Adrenal gland (tissue), 12 donors: ENCODE measurements around the gene BABAM2. TPM values are rescaled to one million over a fixed set of nuclear protein-coding genes. Genes with fewer than 3 reads are reported as not detected.

ENCODE experiments used
- DNase-seq, 7 donors: peaks; one replicate each; pipeline ENCODE4 v3.0.0-alpha.2; 2019 to 2020
- H3K27ac ChIP-seq, 5 donors: fragments of 200-600 bp; sonication (generic) in 4 of 5; 1 replicate in 3 of 5; 2 replicates in 2 of 5; pipeline versions ENCODE4 v1.5.1 to v1.8.0; 2016 to 2020; ENCODE audit warnings: mild to moderate bottlenecking in 1 of 5
- H3K27me3 ChIP-seq: fragments of 200-600 bp; 2 replicates; pipeline ENCODE4 v1.8.0; 2021
- H3K36me3 ChIP-seq, 2 donors: fragments of 200-600 bp; replicated peaks in 1 of 2; 1 replicate in 1 of 2; 2 replicates in 1 of 2; pipeline versions ENCODE4 v1.5.1 to v1.8.0; 2018 to 2022
- H3K4me1 ChIP-seq, 2 donors: fragments of 200-600 bp; replicated peaks in 1 of 2; 1 replicate in 1 of 2; 2 replicates in 1 of 2; pipeline versions ENCODE4 v1.5.1 to v1.8.0; 2018 to 2021
- H3K4me3 ChIP-seq, 4 donors: fragments of 200-600 bp; sonication (generic) in 3 of 4; one replicate each; pipeline ENCODE4 v1.5.1; 2016 to 2018
- H3K9me3 ChIP-seq, 3 donors: fragments of 200-600 bp; sonication (generic) in 1 of 3; replicated peaks in 1 of 3; 1 replicate in 2 of 3; 2 replicates in 1 of 3; pipeline versions ENCODE4 v1.5.1 to v1.8.0; 2016 to 2021
- CTCF ChIP-seq, 6 experiments: fragments of 450-650 bp in 4 of 6; fragments of 200-600 bp in 2 of 6; sonication (generic) in 1 of 6; IDR thresholded peaks; 1 replicate in 5 of 6; 2 replicates in 1 of 6; pipeline versions ENCODE4 v1.5.1 to v1.8.0; 2016 to 2021; ENCODE audit warnings: antibody characterized with exemption in 6 of 6, mild to moderate bottlenecking in 2 of 6, moderate library complexity in 1 of 6
- POLR2A ChIP-seq, 2 donors: fragments of 450-650 bp; IDR thresholded peaks; one replicate each; pipeline ENCODE4 v1.6.1; 2017; ENCODE audit warnings: antibody characterized with exemption in 2 of 2, mild to moderate bottlenecking in 2 of 2, moderate library complexity in 1 of 2
- WGBS, 4 donors: extraction: QIAGEN DNeasy Blood & Tissue Kit in 2 of 4; methylation state at CpG; one replicate each; pipeline versions ENCODE4 v1.1.5 to v1.1.7; 2013 to 2017; 5-methylcytosine and 5-hydroxymethylcytosine counted together
- intact Hi-C, 2 donors: fragments of 100-400 bp; cut with DNase I; formaldehyde crosslinking; loops; one replicate each; pipeline versions ENCODE4 v1.14.1 to v1.15.0; 2022 to 2023
- polyA plus RNA-seq, 3 donors: library from polyadenylated mRNA; stranded (reverse); fragments of 200-250 nt in 2 of 3; fragments of 350-450 nt in 1 of 3; fragmentation: Illumina TruSeq in 1 of 3; extraction: RNeasy Lipid Tissue Mini Kit (QIAGEN cat#74804) in 1 of 3; gene quantifications; one replicate each; pipeline ENCODE4 v1.2.3, GENCODE V29; 2013 to 2014
- total RNA-seq, 9 donors: library from RNA; depleted of rRNA in 4 of 9; stranded (reverse); fragments of >200 nt in 4 of 9; fragments of 120-200 nt in 1 of 9; fragmentation: NEBNext Ultra II Directional in 1 of 9; extraction: Animal tissue kit (Norgen Biotek cat#: 25700) in 1 of 9; gene quantifications; one replicate each; pipeline versions ENCODE4 v1.1.0 to v1.2.4, GENCODE V29; 2013 to 2023
- donor health status: healthy with polysubstance abuse.
- donor health status: Bipolar disorder and iron deficiency.
- donor health status: DM: yes; HTN: yes; CAD: no.
- donor health status: DM: no; HTN: no; CAD: no.
- donor health status: DM: no; HTN: no; CAD: no.
- donor health status: DM: yes; HTN: yes; CAD: no.

Gene BABAM2
- total and polyA plus RNA-seq, 12 donors, result 88.2 to 925 (median 357) TPM

DNA sequence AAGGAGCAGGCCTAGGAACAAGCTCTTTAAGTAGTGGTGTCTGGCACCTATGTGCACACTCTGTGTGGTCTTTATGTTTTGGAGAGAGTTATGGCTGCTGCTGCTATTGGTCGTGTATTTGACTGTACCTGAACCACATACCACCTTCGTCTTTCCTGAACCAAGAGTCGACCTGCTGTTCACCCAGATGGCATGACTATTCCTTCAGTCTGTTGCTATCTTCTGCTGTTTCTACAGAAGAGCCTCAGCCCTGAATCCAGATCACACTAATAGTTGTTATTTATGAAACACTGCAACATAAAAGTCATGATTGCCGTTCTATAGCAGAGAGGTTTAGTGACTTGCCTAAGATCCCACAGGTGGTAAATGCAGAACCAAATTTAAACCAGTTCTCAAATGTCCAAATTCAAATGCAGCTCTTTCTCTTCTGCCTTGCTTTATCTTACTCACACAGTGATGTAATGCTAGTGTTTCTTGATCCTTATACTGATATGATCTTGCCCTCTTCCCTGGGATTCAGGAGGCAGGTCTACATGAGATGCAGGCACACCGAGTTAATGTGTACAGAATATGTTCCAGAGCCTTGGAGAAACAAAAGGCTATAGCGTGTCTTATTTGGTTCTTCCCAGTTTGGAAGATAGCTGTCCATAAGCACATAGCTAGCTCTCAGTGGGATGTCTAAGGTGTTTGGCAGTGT lies 380.1 kb downstream of the BABAM2 start:
- no peaks in the 10 kb centered on the region for H3K27me3 ChIP-seq
- WGBS, 4 donors, result 93 to 95% (median 94%) methylated on average over 6 of the region's 6 CpGs
- no peak overlapping the region for H3K27ac ChIP-seq
- H3K4me3 ChIP-seq, result no peak overlapping the region
- no peak for TF ChIP-seq POLR2A (IDR thresholded peaks at IDR 0.05)
- no peak for TF ChIP-seq CTCF (IDR thresholded peaks at IDR 0.05)
- H3K36me3 ChIP-seq, result no peaks in the 10 kb centered on the region
- intact Hi-C loops, result no loop called here
- H3K4me1 ChIP-seq, result peaks cover 0 to 40% of the 10 kb centered on the region in 2 donors
- DNase-seq, result no peak
- H3K9me3 ChIP-seq, result no peaks in the 10 kb centered on the region

- Histone ChIP-seq H3K9me3 (no peaks in the 10 kb centered on the region), H3K4me3 (no peak overlapping the region), H3K36me3 (no peaks in the 10 kb centered on the region), H3K4me1 (peaks cover 0 to 48% of the 10 kb centered on the region in 2 donors), H3K27me3 (no peaks in the 10 kb centered on the region), H3K27ac (no peak overlapping the region)
- TF ChIP-seq CTCF (IDR thresholded peaks at IDR 0.05), result no peak
- no peak for TF ChIP-seq POLR2A (IDR thresholded peaks at IDR 0.05)
- 69 to 79% (median 75%) methylated on average over 3 of the region's 3 CpGs for WGBS, 4 donors
- DNase-seq, result peak in 1 of 7 donors; percentile 13
- intact Hi-C loops, result no loop called here
Measured at GRCh38 chr2:28271231-28271918, 380.8 kb downstream of the BABAM2 start.

- H3K36me3 ChIP-seq, result no peaks in the 10 kb centered on the region
- no peaks in the 10 kb centered on the region for H3K27me3 ChIP-seq
- DNase-seq, result no peak
- H3K4me3 ChIP-seq, result no peak overlapping the region
- TF ChIP-seq CTCF (IDR thresholded peaks at IDR 0.05) (no peak), POLR2A (IDR thresholded peaks at IDR 0.05) (no peak)
- intact Hi-C loops, result no loop called here
- H3K9me3 ChIP-seq, result no peaks in the 10 kb centered on the region
- peaks cover 0 to 53% of the 10 kb centered on the region in 2 donors for H3K4me1 ChIP-seq
- no peak overlapping the region for H3K27ac ChIP-seq
Measured at GRCh38 chr2:28271919-28272250, 381.4 kb downstream of the BABAM2 start.

DNA sequence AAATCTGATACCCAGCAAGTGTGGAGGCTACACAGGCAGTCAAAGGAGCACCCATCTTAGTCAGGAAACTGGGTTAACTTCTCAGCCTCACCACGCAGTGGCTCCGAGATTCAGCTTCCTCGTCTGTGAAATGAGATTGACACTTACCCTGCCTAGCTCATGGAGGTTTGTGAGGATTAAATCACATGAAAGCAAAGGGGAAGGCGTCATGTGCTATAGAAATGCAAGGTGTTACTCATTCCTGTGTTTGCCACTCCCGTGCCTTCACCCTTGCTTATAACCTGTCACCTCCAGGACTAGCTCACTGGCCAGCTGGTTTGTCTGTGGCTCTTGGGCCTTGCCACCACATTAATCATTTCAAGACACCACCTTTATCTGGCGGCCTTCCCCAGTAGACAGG lies 383.2 kb downstream of the BABAM2 start:
- WGBS, 4 donors, result 89 to 98% (median 93%) methylated on average over 6 of the region's 6 CpGs

More for the DNA sequence above, 383.2 kb downstream of the BABAM2 start:
- no peaks in the 10 kb centered on the region for H3K36me3 ChIP-seq
- no peaks in the 10 kb centered on the region for H3K9me3 ChIP-seq
- peak overlapping the region in 1 of 5 donors; percentile 64 for H3K27ac ChIP-seq
- no peaks in the 10 kb centered on the region for H3K27me3 ChIP-seq
- TF ChIP-seq POLR2A (IDR thresholded peaks at IDR 0.05), result no peak
- no peak for TF ChIP-seq CTCF (IDR thresholded peaks at IDR 0.05)
- intact Hi-C loops, result no loop called here
- H3K4me3 ChIP-seq, result no peak overlapping the region
- no peak for DNase-seq
- H3K4me1 ChIP-seq, result peaks cover 0 to 53% of the 10 kb centered on the region in 2 donors
